Transverse colon (tissue), 4 donors: Measurements from ENCODE around the gene ECI1. TPM values are rescaled to one million over a fixed set of nuclear protein-coding genes. Genes with fewer than 3 reads are reported as not detected.

Experiments used
- DNase-seq: peaks from one replicate; pipeline ENCODE4 v3.0.0-alpha.2; 2019
- H3K27ac ChIP-seq, 4 donors: fragments of 200-600 bp; sonication (generic); 2 replicates each; pipeline ENCODE4 v1.5.1; 2016 to 2018; ENCODE audit warnings: inconsistent platforms in 4 of 4
- H3K27me3 ChIP-seq: fragments of 200-600 bp; sonication (generic); 2 replicates; pipeline ENCODE4 v1.5.1; 2017; ENCODE audit warnings: inconsistent platforms
- H3K36me3 ChIP-seq, 4 donors: fragments of 200-600 bp; sonication (generic); 2 replicates each; pipeline ENCODE4 v1.5.1; 2017 to 2019; ENCODE audit warnings: inconsistent platforms in 4 of 4
- H3K4me1 ChIP-seq, 4 donors: fragments of 200-600 bp; sonication (generic); 2 replicates each; pipeline ENCODE4 v1.5.1; 2017 to 2020; ENCODE audit warnings: inconsistent platforms in 4 of 4
- H3K4me3 ChIP-seq, 4 donors: fragments of 200-600 bp; sonication (generic); 1 replicate in 1 of 4; 2 replicates in 3 of 4; pipeline versions ENCODE4 v1.5.1 to v1.6.1; 2017 to 2019; ENCODE audit warnings: inconsistent platforms in 4 of 4
- H3K9me3 ChIP-seq, 2 donors: fragments of 200-600 bp; sonication (generic); 2 replicates each; pipeline ENCODE4 v1.5.1; 2017 to 2019; ENCODE audit warnings: inconsistent platforms in 2 of 2
- EP300 ChIP-seq: sonication (generic); formaldehyde crosslinking; IDR thresholded peaks from one replicate; pipeline ENCODE4 v1.6.1; 2017; ENCODE audit warnings: antibody characterized with exemption, low read depth
- POLR2A ChIP-seq: fragments of 450-650 bp; IDR thresholded peaks from one replicate; pipeline ENCODE4 v1.6.1; 2016; ENCODE audit warnings: antibody characterized with exemption, mild to moderate bottlenecking, moderate library complexity
- POLR2AphosphoS5 ChIP-seq, 3 donors: sonication (generic); formaldehyde crosslinking; IDR thresholded peaks; one replicate each; pipeline ENCODE4 v1.6.1; 2016; ENCODE audit warnings: antibody characterized with exemption in 3 of 3
- WGBS, 2 donors: methylation state at CpG; one replicate each; pipeline ENCODE4 v1.1.5; 2018; ENCODE audit warnings: low coverage in 1 of 2; 5-methylcytosine and 5-hydroxymethylcytosine counted together
- in situ Hi-C, 4 donors: fragments of 200-750 bp; cut with MboI; loops; one replicate each; pipeline versions ENCODE4 v1.15.0 to v1.15.1; 2017; ENCODE audit warnings: low sequenced_read_pairs in 3 of 4, low pct_ligation_motif_present in 1 of 4, low pct_unique_long_range_greater_than_20kb in 1 of 4
- intact Hi-C: fragments of 100-400 bp; cut with DNase I; formaldehyde crosslinking; loops from one replicate; pipeline ENCODE4 v1.15.1; 2023; ENCODE audit warnings: low total_unique reads
- total RNA-seq, 4 donors: library from RNA; depleted of rRNA; stranded (reverse); fragments of >200 nt; gene quantifications; one replicate each; pipeline ENCODE4 v1.1.0, GENCODE V29; 2016
- TF ChIP-seq, protein P1 (sequence below), 5 experiments: fragments of 200-600 bp in 3 of 5; fragments of 450-650 bp in 2 of 5; sonication (generic) in 3 of 5; IDR thresholded peaks; 1 replicate in 2 of 5; 2 replicates in 3 of 5; pipeline ENCODE4 v1.5.1; 2016 to 2017; ENCODE audit warnings: antibody characterized with exemption in 5 of 5, inconsistent platforms in 3 of 5, mild to moderate bottlenecking in 2 of 5, moderate library complexity in 1 of 5

The ECI1 gene
- total RNA-seq, 4 donors from 2014 or later, result 24.5 to 218 (median 100) TPM

DNA sequence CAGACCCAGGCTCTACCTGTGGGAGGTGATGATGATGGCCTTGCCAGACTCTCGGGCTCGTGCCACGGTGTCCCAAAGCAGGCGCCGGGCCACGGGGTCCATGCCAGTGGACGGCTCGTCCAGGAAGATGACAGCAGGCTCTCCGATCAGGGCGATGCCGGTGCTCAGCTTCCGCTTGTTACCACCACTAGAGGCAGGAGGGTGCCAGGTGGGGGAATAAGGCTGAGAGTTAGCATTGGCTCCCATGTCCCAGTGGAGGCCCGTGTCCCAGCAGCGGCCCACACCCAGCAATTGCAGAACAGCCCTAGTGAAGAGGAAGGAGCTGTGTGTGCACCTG is 26.9 kb upstream of the ECI1 start:
- Histone ChIP-seq H3K4me1 (no peaks in the 10 kb centered on the region), H3K36me3 (no peaks in the 10 kb centered on the region), H3K4me3 (no peak overlapping the region), H3K9me3 (no peaks in the 10 kb centered on the region), H3K27ac (no peak overlapping the region), H3K27me3 (no peaks in the 10 kb centered on the region)
- in situ Hi-C loops (no loop called here), intact Hi-C loops (no loop called here)
- DNase-seq, result no peak
- no peak for TF ChIP-seq POLR2A
- TF ChIP-seq, protein P1, sequence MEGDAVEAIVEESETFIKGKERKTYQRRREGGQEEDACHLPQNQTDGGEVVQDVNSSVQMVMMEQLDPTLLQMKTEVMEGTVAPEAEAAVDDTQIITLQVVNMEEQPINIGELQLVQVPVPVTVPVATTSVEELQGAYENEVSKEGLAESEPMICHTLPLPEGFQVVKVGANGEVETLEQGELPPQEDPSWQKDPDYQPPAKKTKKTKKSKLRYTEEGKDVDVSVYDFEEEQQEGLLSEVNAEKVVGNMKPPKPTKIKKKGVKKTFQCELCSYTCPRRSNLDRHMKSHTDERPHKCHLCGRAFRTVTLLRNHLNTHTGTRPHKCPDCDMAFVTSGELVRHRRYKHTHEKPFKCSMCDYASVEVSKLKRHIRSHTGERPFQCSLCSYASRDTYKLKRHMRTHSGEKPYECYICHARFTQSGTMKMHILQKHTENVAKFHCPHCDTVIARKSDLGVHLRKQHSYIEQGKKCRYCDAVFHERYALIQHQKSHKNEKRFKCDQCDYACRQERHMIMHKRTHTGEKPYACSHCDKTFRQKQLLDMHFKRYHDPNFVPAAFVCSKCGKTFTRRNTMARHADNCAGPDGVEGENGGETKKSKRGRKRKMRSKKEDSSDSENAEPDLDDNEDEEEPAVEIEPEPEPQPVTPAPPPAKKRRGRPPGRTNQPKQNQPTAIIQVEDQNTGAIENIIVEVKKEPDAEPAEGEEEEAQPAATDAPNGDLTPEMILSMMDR (IDR thresholded peaks at IDR 0.05), result no peak
- no peak for TF ChIP-seq EP300
- TF ChIP-seq POLR2AphosphoS5 (IDR thresholded peaks at IDR 0.05), result no peak
- WGBS, 2 donors, result 77% methylated on average over 14 of the region's 14 CpGs; no CpG with 5 or more reads in 1 of the 2 donors

DNA sequence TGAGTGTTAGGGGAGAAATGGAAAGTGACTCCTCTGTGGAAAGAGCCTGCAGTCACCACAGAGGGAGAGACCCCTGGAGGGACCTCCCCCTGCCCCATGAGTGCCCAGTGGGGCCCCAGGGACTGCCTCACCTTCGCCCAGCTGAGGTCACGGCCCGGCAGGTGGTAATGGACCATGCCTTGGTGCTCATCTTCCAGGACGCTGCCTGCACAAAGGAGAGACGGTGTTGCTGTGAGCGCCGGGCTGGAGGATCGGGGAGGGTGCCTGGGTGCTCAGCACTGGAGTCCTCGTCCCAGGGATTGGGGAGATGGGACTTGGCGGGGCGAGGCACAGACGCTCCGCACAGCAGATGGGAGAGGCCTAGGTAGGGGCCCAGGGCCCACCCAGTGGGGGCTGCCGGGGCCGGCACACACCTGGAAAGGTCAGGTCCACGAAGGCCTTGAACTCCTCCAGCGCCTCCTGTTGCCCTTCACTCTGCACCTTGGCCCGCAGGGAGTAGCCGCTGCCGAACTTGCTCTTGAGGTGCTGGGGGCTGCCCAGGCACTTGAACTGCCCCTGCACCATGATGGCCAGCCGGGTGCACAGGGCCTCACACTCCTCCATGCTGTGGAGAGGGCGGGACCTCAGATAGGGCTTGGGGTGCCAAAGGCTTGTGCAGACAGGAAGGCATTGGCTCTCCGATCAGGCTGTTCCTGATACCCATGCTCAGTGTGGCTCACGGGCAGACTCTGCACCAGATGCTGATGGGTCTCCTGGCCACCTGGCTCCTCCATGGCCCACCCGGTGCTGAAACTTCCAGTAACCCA is 26.3 kb upstream of the ECI1 start:
- H3K27ac ChIP-seq, result no peak overlapping the region
- TF ChIP-seq POLR2AphosphoS5 (IDR thresholded peaks at IDR 0.05) (no peak), POLR2A (no peak), EP300 (no peak)
- TF ChIP-seq, protein P1 (IDR thresholded peaks at IDR 0.05), result no peak
- H3K4me1 ChIP-seq, result no peaks in the 10 kb centered on the region
- no peaks in the 10 kb centered on the region for H3K9me3 ChIP-seq
- WGBS, 2 donors, result 81% methylated on average over 18 of the region's 25 CpGs; no CpG with 5 or more reads in 1 of the 2 donors
- no peak for DNase-seq
- H3K27me3 ChIP-seq, result no peaks in the 10 kb centered on the region
- H3K36me3 ChIP-seq, result no peaks in the 10 kb centered on the region
- in situ Hi-C loops (no loop called here), intact Hi-C loops (no loop called here)
- no peak overlapping the region for H3K4me3 ChIP-seq

DNA sequence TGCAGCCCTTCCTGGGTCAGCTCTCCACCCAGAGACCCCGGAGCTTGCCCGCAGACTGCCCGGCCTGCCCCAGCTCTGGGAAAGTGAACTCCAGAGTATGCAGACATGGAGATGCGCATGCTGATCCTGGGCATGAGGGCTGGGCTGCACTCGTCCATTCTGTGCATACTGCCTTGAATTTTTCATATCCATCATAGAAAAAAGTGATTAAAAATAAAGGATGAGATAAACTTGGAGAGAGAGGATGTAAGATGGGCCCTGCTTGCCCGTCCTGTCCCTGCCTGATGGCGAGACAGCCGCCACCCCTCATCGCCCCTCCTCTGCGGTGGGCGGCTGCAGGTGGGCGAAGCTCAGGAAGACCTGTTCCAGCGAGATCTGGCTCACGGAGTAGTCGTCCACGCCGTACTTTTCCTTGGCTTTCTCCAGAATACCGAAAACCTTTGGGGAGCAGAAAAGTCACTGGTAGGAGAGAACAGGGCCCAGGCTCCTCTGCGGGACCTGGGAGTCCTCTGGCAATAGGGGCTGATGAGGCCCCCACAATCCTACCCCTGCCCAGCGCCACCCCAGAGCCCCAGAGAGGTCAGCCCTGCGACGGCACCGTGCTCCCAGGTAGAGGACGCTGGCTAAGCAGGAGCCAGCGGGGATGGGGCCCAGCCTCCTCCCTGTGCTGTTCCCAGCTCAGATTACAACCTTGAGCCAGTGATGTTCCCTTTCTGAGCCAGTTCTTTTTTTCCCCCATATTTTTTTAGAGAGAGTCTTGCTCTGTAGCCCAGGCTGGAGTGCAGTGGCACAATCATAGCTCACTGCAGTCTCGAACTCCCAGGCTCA is 25.2 kb upstream of the ECI1 start:
- in situ Hi-C loops, result no loop called here
- intact Hi-C loops, result no loop called here
- DNase-seq, result no peak

More for the DNA sequence above, 25.2 kb upstream of the ECI1 start:
- Histone ChIP-seq H3K4me1 (no peaks in the 10 kb centered on the region), H3K27me3 (no peaks in the 10 kb centered on the region), H3K36me3 (no peaks in the 10 kb centered on the region), H3K4me3 (no peak overlapping the region), H3K27ac (no peak overlapping the region), H3K9me3 (no peaks in the 10 kb centered on the region)
- 71 to 79% methylated on average over 7 to 26 of the region's 26 CpGs for WGBS, 2 donors
- TF ChIP-seq, protein P1 (IDR thresholded peaks at IDR 0.05), result no peak
- TF ChIP-seq POLR2A (no peak), EP300 (no peak), POLR2AphosphoS5 (IDR thresholded peaks at IDR 0.05) (no peak)
